ENCODE data around the gene LLPH. TPM values are rescaled to one million over a fixed set of nuclear protein-coding genes. Genes with fewer than 3 reads are reported as not detected.
A peak's percentile ranks its signal among the peaks of the same experiment; 100 is the strongest.

Gene LLPH
- total RNA-seq, 1 donor, result 5.6 TPM

- no peak for TF ChIP-seq CTCF (IDR thresholded peaks at IDR 0.05; ENCODE audit: insufficient read depth, low read depth, low read length)
- no peak overlapping the region for H3K4me3 ChIP-seq (ENCODE audit: low read depth, low read length)
- no peak for DNase-seq (ENCODE audit: low read depth)
Measured at GRCh38 chr12:66083766-66084165, 46.8 kb downstream of the LLPH start.

DNA sequence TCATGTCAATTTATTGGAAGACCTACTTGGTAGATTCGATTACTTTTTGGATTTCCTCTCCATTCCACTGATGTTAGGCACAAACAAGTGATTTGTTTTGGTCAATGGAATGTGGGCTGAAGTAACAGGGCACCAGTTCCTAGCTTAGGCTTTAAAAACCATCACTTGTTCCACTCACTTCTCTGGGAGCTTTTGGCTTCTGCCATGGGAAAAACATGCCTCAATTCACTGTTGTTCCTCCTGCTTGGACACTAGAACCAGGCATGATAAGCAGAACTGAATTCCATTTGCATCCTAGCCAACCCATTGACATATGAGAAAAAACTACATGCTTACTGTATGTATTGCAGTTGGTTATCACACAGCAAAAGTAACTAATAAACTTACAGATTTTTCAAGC lies 47.8 kb downstream of the LLPH start:
- TF ChIP-seq CTCF (IDR thresholded peaks at IDR 0.05; ENCODE audit: insufficient read depth, low read depth, low read length), result no peak
- DNase-seq (ENCODE audit: low read depth), result no peak

DNA sequence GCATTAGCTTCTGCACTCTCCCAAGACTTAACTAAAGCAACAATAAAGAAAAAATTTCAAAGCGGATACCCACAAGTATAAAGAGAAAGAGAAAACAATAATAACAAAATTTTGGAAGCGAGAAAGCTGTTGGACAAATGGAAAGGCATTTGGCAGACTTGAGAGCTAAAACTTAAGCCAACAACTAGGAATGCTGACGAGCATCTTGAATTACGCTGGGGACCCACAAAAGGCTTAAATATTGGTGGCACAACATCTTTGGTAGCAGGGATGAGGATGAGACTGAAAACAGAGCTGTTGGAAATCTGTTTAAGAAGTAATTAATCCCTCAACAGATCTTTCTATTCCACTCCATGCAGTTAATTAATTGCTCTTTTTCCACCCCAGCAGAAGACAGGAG lies 49.8 kb downstream of the LLPH start:
- no peak overlapping the region for H3K4me3 ChIP-seq (ENCODE audit: low read depth, low read length)
- TF ChIP-seq CTCF (IDR thresholded peaks at IDR 0.05; ENCODE audit: insufficient read depth, low read depth, low read length), result no peak
- no peak for DNase-seq (ENCODE audit: low read depth)

More for the DNA sequence above, 47.8 kb downstream of the LLPH start:
- no peak overlapping the region for H3K4me3 ChIP-seq (ENCODE audit: low read depth, low read length)

DNA sequence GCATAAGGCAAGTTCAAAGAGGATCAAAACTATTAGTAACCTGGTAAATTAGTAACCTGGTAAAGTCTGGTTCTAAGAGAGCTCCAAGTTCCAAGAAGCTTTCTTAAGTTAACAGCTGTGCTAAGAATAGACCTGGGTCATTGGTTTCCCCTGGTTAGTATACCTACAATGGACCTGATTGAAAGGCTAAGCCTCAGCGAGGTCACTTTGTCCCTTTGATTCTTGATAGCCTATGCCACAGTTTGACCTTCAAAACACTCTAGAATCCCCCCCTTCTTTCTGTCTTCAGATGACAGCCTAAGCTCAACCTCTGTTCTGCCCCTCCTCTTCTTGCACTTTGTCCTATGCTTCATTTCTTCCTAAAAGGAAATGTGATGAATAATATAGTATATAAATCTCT lies 53.0 kb downstream of the LLPH start:
- TF ChIP-seq CTCF (IDR thresholded peaks at IDR 0.05; ENCODE audit: insufficient read depth, low read depth, low read length), result no peak
- no peak overlapping the region for H3K4me3 ChIP-seq (ENCODE audit: low read depth, low read length)
- no peak for DNase-seq (ENCODE audit: low read depth)

GRCh38 chr12:66074561-66074960 lies 56.0 kb downstream of the LLPH start:
- no peak overlapping the region for H3K4me3 ChIP-seq (ENCODE audit: low read depth, low read length)
- DNase-seq (ENCODE audit: low read depth), result peak; percentile 83
- no peak for TF ChIP-seq CTCF (IDR thresholded peaks at IDR 0.05; ENCODE audit: insufficient read depth, low read depth, low read length)

DNA sequence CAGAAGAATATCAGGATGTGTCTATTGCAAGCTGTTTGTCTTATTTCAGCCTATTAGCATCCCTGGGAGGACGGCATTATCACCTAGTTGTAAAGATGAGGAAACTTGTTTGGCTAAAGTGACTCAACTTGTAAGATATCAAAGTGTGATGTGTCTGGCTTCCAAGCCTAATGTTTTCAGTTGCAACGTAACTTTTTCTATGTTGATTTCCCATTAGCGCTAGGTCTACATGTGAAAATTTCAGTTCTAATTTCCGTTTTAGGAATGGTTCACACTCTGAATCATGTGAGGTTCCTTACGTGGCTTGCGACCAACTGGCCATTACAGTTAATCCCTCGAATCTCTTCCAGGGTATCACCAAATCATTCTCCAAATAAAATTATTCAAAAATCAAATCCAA lies 58.0 kb downstream of the LLPH start:
- TF ChIP-seq CTCF (IDR thresholded peaks at IDR 0.05; ENCODE audit: insufficient read depth, low read depth, low read length), result no peak
- H3K4me3 ChIP-seq (ENCODE audit: low read depth, low read length), result no peak overlapping the region
- no peak for DNase-seq (ENCODE audit: low read depth)

DNA sequence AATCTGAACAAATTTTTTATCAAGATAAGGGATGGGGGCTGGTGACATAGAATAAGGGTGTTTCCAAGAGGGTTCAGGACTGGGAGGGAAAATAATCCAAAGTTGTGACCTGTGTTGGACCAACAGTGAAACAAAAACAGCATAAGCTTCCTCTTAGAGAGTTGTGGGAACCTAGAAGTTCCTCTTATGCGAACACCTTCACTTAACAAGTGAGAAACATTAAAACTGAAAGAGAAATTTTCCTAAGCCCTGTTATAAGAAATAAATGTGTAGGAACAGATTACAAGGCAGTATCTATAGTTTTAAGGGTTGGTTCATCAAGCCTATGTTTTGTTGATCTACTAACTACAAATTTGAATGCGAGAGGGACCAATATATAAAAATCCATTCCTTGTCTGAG lies 58.4 kb downstream of the LLPH start:
- no peak for TF ChIP-seq CTCF (IDR thresholded peaks at IDR 0.05; ENCODE audit: insufficient read depth, low read depth, low read length)
- no peak overlapping the region for H3K4me3 ChIP-seq (ENCODE audit: low read depth, low read length)
- DNase-seq (ENCODE audit: low read depth), result no peak
